Endometrium (tissue), 2 donors: ENCODE results near the gene OR2S2.
"Not testable (repeated sequence)": the region's sequence is repeated elsewhere in the genome, so short reads cannot be mapped to it uniquely, and the experiment has no call there.

ENCODE experiments used
- FAIRE-seq: peaks from 2 replicates; lab custom pipeline; 2012; peaks lifted over from hg19 to GRCh38; lab: Jason Lieb, UNC
- donor health status: control.
- donor health status: control.

The OR2S2 gene

DNA sequence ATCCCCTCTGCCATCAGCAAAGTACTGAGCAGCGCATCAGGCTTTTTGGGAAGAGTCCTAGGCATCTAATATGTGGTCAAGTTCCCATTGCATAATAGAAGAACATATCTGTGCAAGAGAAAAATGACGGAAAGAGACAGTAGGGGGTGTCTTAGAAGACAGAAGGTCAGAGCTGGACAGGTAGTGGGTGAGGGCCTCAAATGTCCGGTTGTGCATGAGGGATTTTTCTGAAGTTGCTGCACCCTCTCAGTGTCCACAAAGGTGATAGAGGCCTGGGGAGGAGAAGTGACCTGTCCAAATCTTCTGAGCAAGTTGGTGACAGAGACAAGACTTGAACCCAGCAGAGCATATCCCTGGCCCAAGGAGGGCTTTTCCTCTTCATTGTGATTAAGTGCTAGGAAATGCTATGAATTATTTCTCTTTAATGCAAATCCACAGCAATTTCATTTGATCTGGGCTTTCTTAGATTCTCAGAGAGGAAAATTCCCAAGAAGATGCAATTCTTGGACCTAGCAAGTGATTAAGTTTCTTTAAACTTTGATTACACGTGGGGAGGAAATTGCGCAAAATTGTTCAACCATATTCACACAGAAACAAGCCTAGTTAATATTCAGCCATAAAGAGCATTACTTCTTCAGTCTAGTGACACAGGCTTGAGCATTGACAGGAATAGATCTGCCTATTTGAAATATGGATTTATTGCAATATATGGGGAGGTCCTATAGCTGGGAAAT lies at the start of gene OR2S2:
Gene OR2S2 (minus strand): TSS at position 51 of the 734 bp plus-strand sequence. CDS start 56 bp downstream, outside the sequence.
- FAIRE-seq, result no peak

GRCh38 chr9:36007316-36007708 lies 49.4 kb upstream of the OR2S2 start:
- FAIRE-seq, result no peak

- no peak for FAIRE-seq
Measured at GRCh38 chr9:36006549-36007315, 48.8 kb upstream of the OR2S2 start.

DNA sequence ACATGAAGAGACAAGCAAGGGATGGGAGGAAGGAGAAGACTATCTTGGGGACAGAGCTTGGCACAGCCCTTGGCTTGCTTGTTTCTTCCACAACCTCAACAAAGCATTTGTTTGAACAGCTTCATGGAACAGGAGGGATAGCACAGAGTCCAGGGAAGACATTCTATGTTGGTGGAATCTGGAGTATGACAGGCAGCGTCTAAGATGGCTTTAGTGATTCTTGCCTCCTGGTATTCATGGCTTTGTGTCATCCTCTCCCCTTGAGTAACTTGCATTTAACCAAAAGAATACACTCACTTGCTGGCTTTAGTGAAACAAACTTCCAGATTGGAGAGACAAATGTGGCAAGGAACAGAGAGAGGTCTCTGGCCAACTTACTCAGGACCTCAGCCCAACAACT lies 47.9 kb upstream of the OR2S2 start:
- no peak for FAIRE-seq

- FAIRE-seq, result no peak
Measured at GRCh38 chr9:35998333-35998732, 40.4 kb upstream of the OR2S2 start.

GRCh38 chr9:35997016-35997415 lies 39.1 kb upstream of the OR2S2 start:
- FAIRE-seq, result not testable (repeated sequence)

DNA sequence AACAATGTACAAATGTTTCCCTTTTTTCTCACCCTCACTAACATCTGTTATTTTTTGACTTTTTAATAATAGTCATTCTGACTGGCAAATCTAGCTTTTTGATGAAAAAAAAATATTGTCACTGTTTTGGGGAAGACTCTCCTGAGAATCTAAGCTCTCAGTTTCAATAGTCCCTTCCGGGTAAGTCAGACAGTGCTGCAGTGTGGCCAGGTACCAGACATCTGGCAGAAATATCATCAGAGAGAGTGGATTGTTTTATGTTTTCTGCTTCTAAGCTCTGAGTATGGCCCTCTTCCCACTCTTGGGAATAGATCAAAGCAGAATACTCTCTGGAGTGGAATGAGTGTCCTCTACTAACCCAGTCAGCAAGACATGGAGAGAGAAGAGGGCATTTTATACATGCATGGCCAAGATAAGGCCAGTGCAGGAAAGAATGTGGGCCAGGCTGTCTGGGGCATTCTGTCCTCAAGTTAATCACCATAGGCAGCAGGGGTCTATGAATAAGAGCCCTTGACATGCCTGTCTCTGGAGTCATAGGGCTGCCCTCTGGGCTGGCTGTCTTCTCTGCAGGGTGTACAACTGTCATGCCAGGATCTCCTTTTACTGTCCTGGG lies 38.5 kb upstream of the OR2S2 start:
- FAIRE-seq, result no peak

DNA sequence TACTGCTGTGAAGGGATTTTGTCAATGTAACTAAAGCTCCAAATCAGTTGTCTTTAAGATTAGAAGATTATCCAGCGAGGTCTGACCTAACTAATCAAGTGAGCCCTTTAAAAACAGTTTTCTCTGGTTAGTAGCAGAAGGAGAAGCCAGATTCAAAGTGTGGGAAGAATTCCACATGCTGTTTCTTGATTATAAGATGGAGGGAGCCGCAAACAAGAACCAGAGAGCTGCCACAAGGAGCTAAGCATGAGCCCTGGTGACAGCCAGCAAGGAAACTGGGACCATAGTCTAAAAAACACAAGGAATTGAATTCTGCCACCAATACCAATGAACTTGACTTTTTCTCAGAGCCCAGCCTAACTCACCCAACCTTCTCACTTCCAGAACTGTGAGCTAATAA lies 37.0 kb upstream of the OR2S2 start:
- no peak for FAIRE-seq

GRCh38 chr9:35993976-35994720 lies 36.2 kb upstream of the OR2S2 start:
- FAIRE-seq, result no peak

DNA sequence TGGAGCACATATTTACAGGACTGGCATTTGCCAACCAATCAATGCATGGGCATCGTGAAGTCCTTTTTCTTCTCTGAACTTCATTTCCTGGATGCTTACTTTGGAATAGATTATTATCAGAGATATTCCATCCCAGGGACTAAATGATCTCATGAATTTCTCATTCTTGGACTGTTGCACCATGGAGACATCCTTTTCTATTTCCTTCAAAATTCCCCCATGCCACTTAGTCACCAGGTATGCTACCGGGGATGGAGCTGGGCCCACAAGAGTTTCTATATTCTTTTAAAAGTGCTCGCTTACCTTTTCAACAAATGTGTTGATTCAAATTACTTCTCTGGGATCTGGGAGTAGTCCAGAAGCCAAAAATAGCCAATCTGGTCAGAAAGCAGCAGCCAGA lies 35.2 kb upstream of the OR2S2 start:
- not testable (repeated sequence) for FAIRE-seq

DNA sequence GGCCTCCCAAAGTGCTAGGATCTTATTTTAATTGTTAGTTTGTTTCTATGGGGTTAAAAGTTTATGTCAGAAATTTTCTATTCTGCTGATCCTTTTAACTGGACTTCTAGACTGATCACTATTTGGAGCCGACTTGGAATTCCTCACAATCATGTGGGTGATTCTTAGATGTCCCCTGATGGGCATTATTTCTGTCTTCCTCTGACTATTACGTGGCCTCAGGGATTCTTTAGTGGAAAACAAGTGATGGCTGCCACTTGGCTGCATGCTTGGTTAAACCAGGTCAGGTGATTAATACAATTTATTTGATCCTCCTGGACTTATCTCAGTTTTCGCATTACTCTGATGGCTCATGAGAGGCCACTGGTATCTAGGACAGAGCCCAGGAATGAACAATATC lies 32.2 kb upstream of the OR2S2 start:
- FAIRE-seq, result no peak

GRCh38 chr9:35984021-35984420 lies 26.1 kb upstream of the OR2S2 start:
- FAIRE-seq, result no peak

- no peak for FAIRE-seq
Measured at GRCh38 chr9:35981699-35982098, 23.7 kb upstream of the OR2S2 start.

DNA sequence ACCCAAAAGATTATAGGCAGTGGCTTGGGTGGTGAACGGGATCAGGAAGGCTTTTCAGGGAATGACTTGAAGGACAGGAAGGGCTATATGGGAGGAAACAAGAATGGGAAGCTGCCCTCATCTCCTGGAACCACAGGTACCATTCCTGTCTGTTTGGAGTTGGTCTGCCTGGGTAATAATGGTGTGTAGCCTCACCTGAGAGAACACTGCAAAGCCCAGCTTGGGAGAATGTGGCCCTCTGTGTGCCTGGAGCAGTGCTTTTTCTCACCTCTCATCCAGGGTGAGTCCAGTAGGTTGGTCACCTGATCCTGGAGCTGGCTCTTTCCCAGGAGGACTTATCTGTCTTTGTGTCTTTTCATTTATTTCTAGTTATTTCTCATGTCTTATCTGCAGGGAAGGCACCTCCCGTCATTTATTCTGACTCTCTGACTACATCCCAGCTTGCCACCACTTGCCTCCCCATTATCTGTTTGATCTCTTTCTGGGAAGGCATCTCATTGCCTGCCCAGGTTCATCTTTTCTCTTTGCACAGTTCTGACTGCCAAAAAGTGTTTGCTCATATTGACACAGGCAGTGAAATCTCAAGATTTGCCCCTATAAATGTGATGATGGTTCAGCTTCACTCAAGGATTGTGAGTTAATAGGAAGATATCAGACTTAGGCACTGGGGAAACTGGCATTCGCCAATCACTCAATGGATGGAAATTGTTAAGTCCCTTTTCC lies 22.5 kb upstream of the OR2S2 start:
- FAIRE-seq, result no peak

- FAIRE-seq, result no peak
Measured at GRCh38 chr9:35978792-35979191, 20.8 kb upstream of the OR2S2 start.

GRCh38 chr9:35976726-35977125 lies 18.8 kb upstream of the OR2S2 start:
- FAIRE-seq, result no peak

DNA sequence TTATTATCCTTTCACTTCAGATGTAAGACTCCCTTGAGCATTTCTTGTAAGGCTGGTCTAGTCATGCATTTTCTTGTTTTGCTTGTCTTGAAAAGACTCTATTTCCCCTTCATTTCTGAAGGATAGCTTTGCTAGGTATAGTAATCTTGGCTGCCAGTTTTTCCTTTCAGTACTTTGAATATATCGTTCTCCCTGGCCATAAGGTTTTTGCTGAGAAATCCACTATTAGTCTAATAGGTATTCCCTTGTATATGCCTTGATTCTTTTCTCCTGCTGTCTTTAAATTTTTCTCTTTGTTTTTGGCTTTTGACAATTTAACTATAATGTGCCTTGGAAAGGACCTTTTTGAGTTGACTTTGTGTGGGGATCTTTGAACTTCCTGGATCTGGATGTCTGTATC lies 16.8 kb upstream of the OR2S2 start:
- no peak for FAIRE-seq

GRCh38 chr9:35972093-35972492 lies 14.1 kb upstream of the OR2S2 start:
- FAIRE-seq, result no peak

- no peak for FAIRE-seq
Measured at GRCh38 chr9:35967042-35967441, 9.1 kb upstream of the OR2S2 start.

GRCh38 chr9:35966433-35966832 lies 8.5 kb upstream of the OR2S2 start:
- FAIRE-seq, result no peak

DNA sequence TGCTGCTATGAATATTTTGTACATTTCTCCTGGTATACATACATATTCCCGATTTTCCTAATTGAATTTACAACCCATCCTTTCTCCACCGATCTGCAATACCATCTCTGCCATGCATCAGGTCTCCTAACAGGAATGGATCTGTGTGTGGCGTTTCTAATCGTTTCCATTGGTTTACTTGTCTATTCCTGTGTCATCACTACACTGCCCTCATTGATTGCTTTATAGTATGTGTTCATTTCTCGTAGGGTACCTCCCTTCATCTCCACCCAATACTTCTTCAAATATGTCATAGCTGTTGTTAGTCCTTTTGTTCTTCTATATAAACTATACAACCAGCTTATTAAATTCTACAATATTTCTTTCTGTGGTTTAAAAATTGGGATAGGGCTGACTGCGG lies 7.1 kb upstream of the OR2S2 start:
- no peak for FAIRE-seq
